Loucy (cell line): ENCODE measurements around the gene BCAP31.

Source experiments
- H2AFZ ChIP-seq: fragments of 200-600 bp; sonication (generic); 2 replicates; pipeline ENCODE4 v1.6.0; 2016; ENCODE audit warnings: antibody characterized with exemption, mild to moderate bottlenecking, low read length, moderate library complexity
- H3F3A ChIP-seq: fragments of 200-600 bp; 2 replicates; pipeline ENCODE4 v1.6.0; 2016; ENCODE audit warnings: antibody characterized with exemption, low read depth, mild to moderate bottlenecking
- H3K27me3 ChIP-seq: fragments of 200-600 bp; sonication (generic); 2 replicates; pipeline ENCODE4 v1.6.1; 2014; ENCODE audit warnings: low read length, mild to moderate bottlenecking; ENCODE audit not compliant: insufficient read depth, poor library complexity, severe bottlenecking
- H3K36me3 ChIP-seq: fragments of 200-600 bp; sonication (generic); 2 replicates; pipeline ENCODE4 v1.6.1; 2016; ENCODE audit warnings: low read length; ENCODE audit not compliant: insufficient read depth
- H3K4me1 ChIP-seq: fragments of 200-600 bp; sonication (generic); 2 replicates; pipeline ENCODE4 v1.5.1; 2014; ENCODE audit warnings: low read length, mild to moderate bottlenecking; ENCODE audit not compliant: insufficient read depth, poor library complexity, severe bottlenecking
- H3K4me2 ChIP-seq: fragments of 200-600 bp; sonication (generic); 2 replicates; pipeline ENCODE4 v1.6.0; 2014; ENCODE audit warnings: antibody characterized with exemption, low read length, low read depth, mild to moderate bottlenecking; ENCODE audit not compliant: poor library complexity, severe bottlenecking
- H3K4me3 ChIP-seq: fragments of 200-600 bp; sonication (generic); 2 replicates; pipeline ENCODE4 v1.5.1; 2014; ENCODE audit warnings: low read length, mild to moderate bottlenecking, mixed read lengths; ENCODE audit not compliant: poor library complexity, severe bottlenecking
- H3K79me2 ChIP-seq: fragments of 200-600 bp; sonication (generic); 2 replicates; pipeline ENCODE4 v1.6.1; 2014; ENCODE audit warnings: low read length; ENCODE audit not compliant: insufficient read depth
- H3K9ac ChIP-seq: fragments of 200-600 bp; sonication (generic); 2 replicates; pipeline ENCODE4 v1.6.0; 2014; ENCODE audit warnings: mild to moderate bottlenecking, low read depth, low read length, moderate library complexity; ENCODE audit not compliant: poor library complexity, severe bottlenecking
- H3K9me2 ChIP-seq: fragments of 200-600 bp; sonication (generic); replicated peaks from 2 replicates; pipeline ENCODE4 v1.6.1; 2016; ENCODE audit warnings: low read depth, low read length, mixed read lengths
- H3K9me3 ChIP-seq: fragments of 200-600 bp; sonication (generic); 2 replicates; pipeline ENCODE4 v1.6.1; 2014; ENCODE audit warnings: mild to moderate bottlenecking, antibody characterized with exemption, low read length, low read depth; ENCODE audit not compliant: insufficient read depth
- H4K20me1 ChIP-seq: fragments of 200-600 bp; sonication (generic); 2 replicates; pipeline ENCODE4 v1.6.0; 2014; ENCODE audit warnings: antibody characterized with exemption, low read length, mild to moderate bottlenecking; ENCODE audit not compliant: insufficient read depth, poor library complexity, severe bottlenecking
- CTCF ChIP-seq: fragments of 200-600 bp; sonication (generic); conservative IDR thresholded peaks from 2 replicates; pipeline ENCODE4 v1.5.1; 2014; ENCODE audit warnings: mild to moderate bottlenecking, antibody characterized with exemption, low read length
- EZH2phosphoT487 ChIP-seq: fragments of 200-600 bp; IDR thresholded peaks from 2 replicates; pipeline ENCODE4 v1.6.1; 2018; ENCODE audit warnings: antibody characterized with exemption, mild to moderate bottlenecking, moderate library complexity, borderline replicate concordance

The BCAP31 gene

GRCh38 chrX:153764786-153765137 lies 40.6 kb upstream of the BCAP31 start:
- H3K27me3 ChIP-seq = no peaks in the 10 kb centered on the region
- H3F3A ChIP-seq = no peaks in the 10 kb centered on the region
- no peaks in the 10 kb centered on the region for H3K36me3 ChIP-seq
- no peaks in the 10 kb centered on the region for H3K79me2 ChIP-seq
- no peaks in the 10 kb centered on the region for H3K9me2 ChIP-seq
- H3K9ac ChIP-seq = no peak overlapping the region
- H3K9me3 ChIP-seq = no peaks in the 10 kb centered on the region
- no peak overlapping the region for H2AFZ ChIP-seq
- TF ChIP-seq EZH2phosphoT487 (no peak), CTCF (no peak)
- peaks cover 4% of the 10 kb centered on the region for H3K4me1 ChIP-seq
- no peak overlapping the region for H3K4me2 ChIP-seq
- no peaks in the 10 kb centered on the region for H4K20me1 ChIP-seq
- no peak overlapping the region for H3K4me3 ChIP-seq

GRCh38 chrX:153763989-153764755 lies 40.0 kb upstream of the BCAP31 start, which contains the start of gene PLXNB3:
TSS of gene PLXNB3 (plus strand) at chrX:153764249. CDS start at chrX:153765536, 1,287 bp downstream.
- H3K4me3 ChIP-seq = peak within 1 kb of the TSS; percentile 21
- H4K20me1 ChIP-seq = no peaks in the 10 kb centered on the region
- H3K36me3 ChIP-seq = no peaks in the 10 kb centered on the region
- peaks cover 4% of the 10 kb centered on the region for H3K4me1 ChIP-seq
- H3K4me2 ChIP-seq = peak within 1 kb of the TSS; percentile 44
- H2AFZ ChIP-seq = no peak within 1 kb of the TSS
- no peaks in the 10 kb centered on the region for H3K9me3 ChIP-seq
- TF ChIP-seq CTCF = peak; percentile 73
- no peak for TF ChIP-seq EZH2phosphoT487
- H3K79me2 ChIP-seq = no peaks in the 10 kb centered on the region
- H3F3A ChIP-seq = no peaks in the 10 kb centered on the region
- H3K9ac ChIP-seq = peak within 1 kb of the TSS; percentile 32
- H3K9me2 ChIP-seq = no peaks in the 10 kb centered on the region
- H3K27me3 ChIP-seq = no peaks in the 10 kb centered on the region

- H3K4me1 ChIP-seq = peaks cover 4% of the 10 kb centered on the region
- no peaks in the 10 kb centered on the region for H3F3A ChIP-seq
- H3K27me3 ChIP-seq = no peaks in the 10 kb centered on the region
- no peaks in the 10 kb centered on the region for H3K9me2 ChIP-seq
- H2AFZ ChIP-seq = no peak overlapping the region
- no peak overlapping the region for H3K4me3 ChIP-seq
- no peaks in the 10 kb centered on the region for H4K20me1 ChIP-seq
- no peak overlapping the region for H3K4me2 ChIP-seq
- H3K9ac ChIP-seq = no peak overlapping the region
- no peak for TF ChIP-seq EZH2phosphoT487
- no peak for TF ChIP-seq CTCF
- no peaks in the 10 kb centered on the region for H3K9me3 ChIP-seq
- no peaks in the 10 kb centered on the region for H3K36me3 ChIP-seq
- H3K79me2 ChIP-seq = no peaks in the 10 kb centered on the region
These were observed 39.2 kb upstream of the BCAP31 start for GRCh38 chrX:153763298-153763932.
